ENCODE measurements around the gene EGFL6. TPM values are rescaled to one million over a fixed set of nuclear protein-coding genes. Genes with fewer than 3 reads are reported as not detected.

EGFL6 gene, protein sequence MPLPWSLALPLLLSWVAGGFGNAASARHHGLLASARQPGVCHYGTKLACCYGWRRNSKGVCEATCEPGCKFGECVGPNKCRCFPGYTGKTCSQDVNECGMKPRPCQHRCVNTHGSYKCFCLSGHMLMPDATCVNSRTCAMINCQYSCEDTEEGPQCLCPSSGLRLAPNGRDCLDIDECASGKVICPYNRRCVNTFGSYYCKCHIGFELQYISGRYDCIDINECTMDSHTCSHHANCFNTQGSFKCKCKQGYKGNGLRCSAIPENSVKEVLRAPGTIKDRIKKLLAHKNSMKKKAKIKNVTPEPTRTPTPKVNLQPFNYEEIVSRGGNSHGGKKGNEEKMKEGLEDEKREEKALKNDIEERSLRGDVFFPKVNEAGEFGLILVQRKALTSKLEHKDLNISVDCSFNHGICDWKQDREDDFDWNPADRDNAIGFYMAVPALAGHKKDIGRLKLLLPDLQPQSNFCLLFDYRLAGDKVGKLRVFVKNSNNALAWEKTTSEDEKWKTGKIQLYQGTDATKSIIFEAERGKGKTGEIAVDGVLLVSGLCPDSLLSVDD
- 53.7 TPM for polyA plus RNA-seq (ENCODE audit: insufficient read length)

DNA sequence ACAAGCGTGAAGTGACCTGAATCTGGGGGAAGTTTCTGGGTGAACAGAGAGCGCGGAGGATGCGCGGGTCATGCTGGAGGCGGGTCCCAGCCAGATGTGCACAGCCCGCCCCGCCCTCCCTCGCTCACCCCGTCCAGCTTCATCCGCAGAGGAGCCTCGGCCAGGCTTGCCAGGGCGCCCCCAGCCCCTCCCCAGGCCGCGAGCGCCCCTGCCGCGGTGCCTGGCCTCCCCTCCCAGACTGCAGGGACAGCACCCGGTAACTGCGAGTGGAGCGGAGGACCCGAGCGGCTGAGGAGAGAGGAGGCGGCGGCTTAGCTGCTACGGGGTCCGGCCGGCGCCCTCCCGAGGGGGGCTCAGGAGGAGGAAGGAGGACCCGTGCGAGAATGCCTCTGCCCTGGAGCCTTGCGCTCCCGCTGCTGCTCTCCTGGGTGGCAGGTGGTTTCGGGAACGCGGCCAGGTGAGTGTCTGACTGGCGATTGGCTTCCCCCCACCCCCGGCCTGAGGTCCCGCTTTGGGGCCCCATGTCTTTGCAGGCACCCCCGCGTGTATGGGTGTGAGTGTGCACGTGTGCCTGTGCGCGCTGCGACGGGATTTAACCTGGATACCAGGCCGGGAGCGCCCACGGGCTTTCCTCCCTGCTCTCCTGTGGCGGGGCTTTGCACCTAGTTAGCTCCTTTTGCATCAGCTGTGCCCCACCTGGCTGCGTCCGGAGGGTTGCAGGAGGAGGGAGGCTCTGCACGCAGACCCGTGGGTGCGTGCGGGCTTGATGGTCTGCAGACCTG lies at the start of gene EGFL6:
TSS of gene EGFL6 (plus strand) at position 123 of the 782 bp plus-strand sequence. CDS start at position 384, 261 bp downstream.
- peak; percentile 37 for DNase-seq

GRCh38 chrX:13520351-13520750 lies 49.0 kb upstream of the EGFL6 start:
- DNase-seq = peak; percentile 29

- peak; percentile 59 for DNase-seq
Observed at GRCh38 chrX:13520936-13521335, 48.5 kb upstream of the EGFL6 start.

GRCh38 chrX:13522811-13523210 lies 46.6 kb upstream of the EGFL6 start:
- peak; percentile 15 for DNase-seq

DNA sequence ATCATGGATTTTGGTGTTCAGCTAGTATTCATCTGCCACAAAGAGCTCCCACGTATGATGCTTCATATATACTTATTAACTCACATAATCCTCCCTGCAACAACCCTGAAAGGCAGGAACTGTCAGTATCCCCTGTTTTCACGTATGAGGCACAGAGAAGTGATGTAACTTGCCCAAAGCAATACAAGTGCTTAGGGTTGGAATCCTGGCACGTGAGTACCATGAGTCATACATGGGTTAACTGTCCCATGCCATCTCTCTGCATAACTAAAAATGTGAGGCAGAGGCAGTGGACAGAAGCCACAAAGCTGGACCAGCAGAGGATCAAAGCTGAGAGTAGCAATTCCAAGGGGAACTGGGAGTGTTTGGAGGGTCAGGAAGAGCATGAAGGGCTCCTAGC lies 35.7 kb upstream of the EGFL6 start:
- no peak for DNase-seq

DNA sequence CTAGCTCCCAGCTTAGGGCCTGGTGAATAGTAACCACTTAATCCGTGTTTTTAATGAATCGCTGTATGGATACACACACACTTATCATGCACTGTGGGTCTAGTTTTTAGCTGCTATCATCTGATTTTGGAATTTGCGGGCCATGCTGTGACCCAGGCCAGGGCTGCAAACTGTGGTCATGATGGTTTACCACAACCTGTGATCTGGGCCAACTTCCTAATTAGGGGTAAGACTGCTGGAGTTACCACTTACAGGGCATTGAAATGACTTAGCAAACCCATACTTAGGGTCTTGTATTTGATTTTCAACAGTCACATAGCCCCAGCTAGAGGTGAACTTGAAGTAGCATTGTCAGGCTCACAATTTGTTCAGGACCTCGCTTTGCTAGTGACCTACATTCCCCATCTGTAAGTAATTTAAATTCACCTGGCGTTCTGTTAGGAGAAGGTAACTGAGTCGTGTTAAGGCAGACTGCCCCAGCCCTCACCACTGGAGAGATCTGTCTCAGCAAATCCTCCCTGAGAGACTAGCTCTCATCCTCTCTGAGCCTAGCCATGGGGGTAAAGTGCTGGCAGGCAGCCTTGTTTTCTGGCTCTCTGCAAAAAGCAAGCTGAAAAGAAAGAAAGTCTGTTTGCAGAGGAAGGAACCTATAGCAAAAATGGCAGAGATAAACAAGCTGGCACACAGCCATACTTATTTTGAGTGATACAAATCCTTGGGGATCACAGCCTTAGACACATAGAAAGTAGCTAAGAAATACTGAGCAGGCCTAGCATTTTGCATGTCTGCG lies 33.8 kb upstream of the EGFL6 start:
- DNase-seq = peak; percentile 21

GRCh38 chrX:13536551-13536950 lies 32.9 kb upstream of the EGFL6 start:
- DNase-seq = peak; percentile 50

GRCh38 chrX:13538414-13538813 lies 31.0 kb upstream of the EGFL6 start:
- DNase-seq = no peak

- DNase-seq = no peak
Observed at GRCh38 chrX:13540602-13541001, 28.8 kb upstream of the EGFL6 start.

DNA sequence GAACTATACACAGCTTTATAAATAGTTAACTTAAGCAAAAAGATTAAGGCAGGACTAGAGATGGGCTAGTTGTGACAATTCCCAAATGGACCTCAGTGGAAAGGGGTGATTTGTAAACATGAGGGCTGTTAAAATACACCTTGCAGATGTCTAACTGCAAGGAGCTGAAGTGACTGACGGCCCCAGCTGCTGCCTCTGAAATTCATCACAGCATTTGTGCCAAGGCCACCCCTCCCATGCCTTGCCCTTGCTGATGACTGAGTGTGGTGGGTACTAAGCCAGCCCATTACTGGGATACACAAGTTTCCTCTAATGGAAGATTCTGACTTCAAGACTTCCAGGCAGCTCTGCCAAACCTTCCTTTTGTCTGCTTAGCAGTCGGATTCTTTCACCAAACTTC lies 23.7 kb upstream of the EGFL6 start:
- DNase-seq = no peak

DNA sequence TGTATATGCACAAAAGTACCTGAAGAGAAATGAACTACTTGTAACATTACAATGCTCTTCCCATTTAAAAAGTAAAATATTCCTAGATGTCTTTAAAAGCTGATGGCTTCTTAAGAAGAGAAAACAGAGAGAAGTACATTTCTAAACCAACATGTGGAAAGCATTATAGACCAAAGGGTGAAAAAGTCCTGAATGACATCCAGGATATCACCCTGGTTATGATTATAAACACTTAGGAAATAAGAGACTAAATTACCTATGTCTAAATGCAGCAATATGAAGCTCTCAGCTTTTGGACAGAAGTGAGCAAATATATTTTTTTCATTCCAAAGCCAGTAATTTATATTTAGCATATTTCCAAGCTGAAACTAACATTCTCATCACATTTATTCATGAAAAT lies 21.7 kb upstream of the EGFL6 start:
- DNase-seq = peak; percentile 48

DNA sequence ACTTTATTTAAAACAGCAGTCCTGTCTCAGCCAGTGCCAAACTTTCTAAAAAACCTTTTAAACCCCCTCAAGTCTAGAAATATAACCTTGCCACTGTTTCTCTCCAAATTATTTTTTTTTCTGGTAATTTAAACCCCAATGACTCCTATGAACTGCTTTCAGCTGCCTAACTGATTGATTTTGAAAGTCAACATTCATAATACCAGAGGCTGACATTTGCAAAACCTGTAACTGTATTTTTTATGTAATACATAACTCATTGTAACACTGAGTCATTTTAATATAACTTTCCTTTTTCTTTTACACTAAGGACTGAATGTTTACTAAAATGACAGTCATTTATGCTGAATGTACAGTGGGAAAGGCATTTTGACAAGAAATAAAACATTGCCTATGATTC lies 19.1 kb upstream of the EGFL6 start:
- no peak for DNase-seq

DNA sequence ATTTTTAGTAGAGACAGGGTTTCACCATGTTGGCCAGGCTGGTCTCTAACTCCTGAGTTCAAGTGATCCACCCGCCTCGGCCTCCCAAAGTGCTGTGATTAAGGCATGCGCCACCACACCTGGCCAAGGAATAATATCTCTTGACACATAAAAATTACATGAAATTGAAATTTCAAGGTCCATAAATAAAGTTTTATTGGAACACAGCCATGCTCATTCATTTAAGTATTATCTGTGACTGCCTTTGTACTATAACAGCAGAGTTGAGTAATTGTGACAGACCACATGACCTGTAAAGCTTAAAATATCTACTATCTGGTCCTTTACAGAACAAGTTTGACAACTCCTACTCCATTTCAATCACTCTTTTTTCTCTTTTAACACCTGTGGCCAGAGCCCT lies 17.8 kb upstream of the EGFL6 start:
- no peak for DNase-seq

DNA sequence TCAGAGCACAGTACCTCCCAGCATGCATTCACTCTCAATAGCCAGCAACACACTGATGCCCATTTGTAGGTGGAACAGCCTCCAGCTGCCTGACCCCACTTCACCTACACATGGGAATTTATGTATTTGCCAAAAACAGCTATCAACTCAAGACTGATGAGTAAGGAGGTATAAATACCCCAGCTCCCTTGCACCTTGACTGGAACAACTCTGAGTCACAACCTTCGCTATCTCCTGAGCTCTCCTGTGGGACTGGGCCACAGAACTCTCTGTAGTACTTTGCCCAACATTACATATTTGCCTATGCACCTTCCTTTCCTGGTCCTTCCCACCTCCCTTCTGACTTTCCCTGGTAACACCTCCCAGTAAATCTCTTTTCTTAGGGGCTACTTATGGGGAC lies 16.5 kb upstream of the EGFL6 start:
- no peak for DNase-seq

GRCh38 chrX:13565511-13565910 lies 3.9 kb upstream of the EGFL6 start:
- no peak for DNase-seq

DNA sequence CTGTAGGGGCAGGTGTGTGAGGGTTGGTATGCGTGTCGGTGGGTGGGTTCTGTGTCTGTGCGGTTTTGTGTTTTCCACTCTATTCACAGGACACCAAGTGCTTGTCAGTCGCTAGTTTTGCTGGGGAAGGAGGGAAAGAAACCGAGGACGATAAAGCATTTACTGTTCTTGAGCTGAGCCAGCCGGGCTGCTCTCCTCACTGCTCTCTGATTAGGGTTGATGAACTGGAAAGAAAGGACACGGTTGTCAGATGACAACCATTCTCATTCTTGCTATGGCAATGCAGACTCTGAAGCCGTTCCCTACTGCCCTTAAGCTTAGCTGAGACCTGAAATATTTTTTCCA lies 832 bp downstream of the EGFL6 start:
- no peak for DNase-seq

DNA sequence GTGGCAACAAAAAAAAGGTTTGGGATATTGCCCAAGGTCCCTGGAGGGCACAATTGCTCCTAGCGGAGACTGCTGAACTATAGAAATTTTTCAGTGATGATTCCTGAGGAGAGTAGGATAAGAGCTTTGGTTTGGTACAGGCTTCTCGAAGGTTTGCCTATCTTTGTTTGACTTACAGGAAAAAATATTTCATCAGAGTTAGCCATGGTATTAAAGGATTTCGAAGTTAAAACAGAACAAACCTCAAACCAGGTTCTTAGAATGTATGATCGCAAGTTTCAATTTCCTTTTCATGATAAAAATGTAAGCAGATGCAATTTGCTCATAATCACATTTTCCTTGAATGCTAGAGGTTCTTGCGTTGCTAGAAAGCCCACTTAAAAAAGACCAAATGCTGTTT lies 1.7 kb downstream of the EGFL6 start:
- no peak for DNase-seq

DNA sequence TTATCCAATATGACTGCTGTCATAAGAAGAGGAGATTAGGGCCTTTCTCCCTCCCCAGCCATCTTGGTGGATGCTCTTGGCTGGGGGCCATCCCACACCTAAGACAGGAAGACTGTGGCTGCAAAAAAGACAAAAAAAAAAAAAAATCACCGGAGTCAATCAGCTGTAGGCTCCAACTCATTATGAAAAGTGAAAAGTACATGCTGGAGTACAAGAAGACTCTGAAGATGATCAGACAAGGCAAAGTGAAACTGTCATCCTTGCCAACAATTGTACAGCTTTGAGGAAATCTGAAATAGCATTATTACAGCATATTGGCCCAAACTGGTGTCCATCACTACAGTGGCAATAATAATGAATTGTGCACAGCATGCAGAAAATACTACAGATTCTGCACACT lies 5.2 kb downstream of the EGFL6 start:
- DNase-seq = no peak

DNA sequence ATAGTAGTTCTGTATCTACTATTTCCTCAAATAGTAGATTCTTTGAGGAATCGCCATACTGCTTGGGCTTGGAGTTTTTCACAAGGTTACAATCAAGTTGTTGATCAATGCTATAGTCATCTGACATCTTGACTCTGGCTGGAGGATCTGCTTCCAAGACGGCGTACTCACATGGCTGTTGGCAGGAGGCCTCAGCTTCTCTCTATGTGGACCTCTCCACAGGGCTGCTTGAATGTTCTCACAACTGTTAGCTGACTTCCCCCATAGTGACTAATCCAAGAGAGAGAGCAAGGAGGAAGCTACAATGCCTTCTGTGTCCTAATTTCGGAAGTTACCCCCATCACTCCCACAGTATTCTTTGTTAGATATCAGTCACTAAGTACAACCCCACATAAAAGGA lies 10.3 kb downstream of the EGFL6 start:
- DNase-seq = no peak

DNA sequence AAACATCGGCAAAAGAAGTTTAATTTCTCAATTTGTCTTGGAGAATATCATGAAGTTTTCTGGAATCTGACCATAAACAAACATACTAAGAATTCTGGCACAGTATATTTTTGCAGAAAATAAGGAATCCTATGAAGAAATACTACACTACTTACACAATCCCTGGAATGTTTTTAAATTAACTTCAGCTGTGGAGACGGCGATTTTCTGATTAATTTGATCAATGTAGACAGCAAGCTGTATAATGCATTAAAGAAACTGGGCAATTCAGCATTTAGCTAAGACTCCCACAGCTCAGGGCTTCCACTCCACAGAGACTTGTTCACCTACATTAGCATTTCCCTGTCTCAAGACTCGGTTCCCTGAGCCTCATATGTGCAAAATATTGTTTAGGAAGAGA lies 12.2 kb downstream of the EGFL6 start:
- peak; percentile 22 for DNase-seq

- no peak for DNase-seq
Observed at GRCh38 chrX:13587786-13588477, 18.5 kb downstream of the EGFL6 start.

GRCh38 chrX:13590207-13590606 lies 20.8 kb downstream of the EGFL6 start:
- DNase-seq = no peak

Measured in hindlimb muscle (tissue), 1 donor.